ENCODE data around the gene EIF4G3. TPM values are rescaled to one million over a fixed set of nuclear protein-coding genes. Genes with fewer than 3 reads are reported as not detected.

The EIF4G3 gene
- total and polyA plus RNA-seq, 2 of the 8 experiments (the other 6 are each of a cell fraction or from before 2014, with no cell fraction given) = 47.5 to 66.6 TPM

GRCh38 chr1:21117159-21117558 lies 59.5 kb downstream of the EIF4G3 start:
- Histone ChIP-seq H4K91ac (replicated peaks; ENCODE audit: insufficient read length, low read length) (no peak overlapping the region), H2AK5ac (ENCODE audit: low read depth, low read length) (no peak overlapping the region), H3K9ac (replicated peaks in 1 of 4; ENCODE audit: extremely low read depth in 1 of 4, low read depth in 3 of 4, low read length in 3 of 4) (no peak overlapping the region), H2BK5ac (ENCODE audit: low read depth, low read length) (no peak overlapping the region), H2BK20ac (ENCODE audit: low read length) (no peak overlapping the region), H2BK12ac (ENCODE audit: low read depth, low read length) (no peak overlapping the region), H3K4ac (replicated peaks; ENCODE audit: insufficient read length, low read depth, low read length) (no peak overlapping the region), H3K23ac (ENCODE audit: insufficient read length) (no peak overlapping the region), H3K56ac (replicated peaks; ENCODE audit: insufficient read length, low read depth, low read length) (no peak overlapping the region), H2AFZ (ENCODE audit: low read length) (no peak overlapping the region), H3K9me3 (ENCODE audit: insufficient read depth in 2 of 2, low read depth in 1 of 2, low read length in 1 of 2) (no peaks in the 10 kb centered on the region), H3K18ac (ENCODE audit: extremely low read depth, low read length) (no peak overlapping the region), H4K20me1 (replicated peaks in 1 of 2; ENCODE audit: control insufficient read depth in 1 of 2, insufficient read depth in 2 of 2, low read length in 2 of 2) (peaks cover 3 to 4% of the 10 kb centered on the region in 2 experiments), H3K79me1 (ENCODE audit: low read depth, low read length) (no peaks in the 10 kb centered on the region; the same call in 1 of the 2 replicates), H3K23me2 (ENCODE audit: low read depth, low read length) (no peaks in the 10 kb centered on the region), H3K4me1 (replicated peaks in 1 of 4; ENCODE audit: control insufficient read depth in 3 of 4, insufficient read depth in 4 of 4, low read length in 3 of 4) (no peaks in the 10 kb centered on the region), H4K8ac (ENCODE audit: extremely low read depth, insufficient read depth, low read length) (no peak overlapping the region), H4K5ac (ENCODE audit: insufficient read length, low read depth, low read length) (no peak overlapping the region), H3K27ac (ENCODE audit: low read depth, low read length) (no peak overlapping the region), H3K4me3 (ENCODE audit: extremely low read depth in 1 of 4, insufficient read depth in 2 of 4, low read depth in 3 of 4, low read length in 4 of 4) (no peak overlapping the region), H3K36me3 (ENCODE audit: control insufficient read depth in 2 of 4, insufficient read depth in 4 of 4, low read length in 3 of 4) (no peaks in the 10 kb centered on the region; a peak in 1 of 8 replicates), H3K14ac (ENCODE audit: insufficient read length) (no peak overlapping the region), H3K79me2 (ENCODE audit: control insufficient read depth in 1 of 2, insufficient read depth in 2 of 2, low read length in 2 of 2) (peaks cover 0 to 62% of the 10 kb centered on the region in 2 experiments; a peak in 2 of 4 replicates), H2BK15ac (ENCODE audit: low read length) (no peak overlapping the region), H3K4me2 (ENCODE audit: insufficient read depth in 1 of 2, low read depth in 2 of 2, low read length in 2 of 2) (no peak overlapping the region), H2BK120ac (replicated peaks; ENCODE audit: low read depth, low read length) (no peak overlapping the region), H3K27me3 (replicated peaks in 1 of 4; ENCODE audit: control insufficient read depth in 3 of 4, extremely low read depth in 1 of 4, insufficient read depth in 3 of 4, low read length in 3 of 4) (no peaks in the 10 kb centered on the region)
- DNase-seq (ENCODE audit: low read depth in 1 of 2, low spot score in 2 of 2) (no peak), FAIRE-seq (no peak)
- POLR2A ChIA-PET (ENCODE audit: partially characterized antibody) = interaction anchor here (3.2 kb wide), 1 partner anchor 10 kb away, joined by 9 read pairs; no protein-coding TSS in a partner anchor
- 96% methylated on average over 1 of the region's 1 CpG; no CpG with 5 or more reads in 1 of the 2 experiments for WGBS, 2 experiments (ENCODE audit: extremely low coverage in 1 of 2, insufficient coverage in 1 of 2, insufficient read length in 1 of 2, insufficient replicate concordance in 2 of 2, low coverage in 1 of 2, low lambda C conversion rate in 2 of 2, missing lambda C conversion rate in 1 of 2)
- CTCF ChIA-PET (ENCODE audit: partially characterized antibody) = interaction anchor here (1.0 kb wide), 1 partner anchor 68 kb away, joined by 3 read pairs; no protein-coding TSS in a partner anchor
- TF ChIP-seq CTBP2 (IDR thresholded peaks at IDR 0.05; ENCODE audit: borderline replicate concordance, insufficient read depth, insufficient read length, low read length) (no peak), TCF12 (IDR thresholded peaks at IDR 0.05; ENCODE audit: low read depth, low read length) (no peak), JUN (IDR thresholded peaks at IDR 0.05; ENCODE audit: low read depth, low read length) (no peak), ATF2 (IDR thresholded peaks at IDR 0.05; ENCODE audit: low read length) (no peak), CBX8 (IDR thresholded peaks at IDR 0.05; ENCODE audit: borderline replicate concordance, low read depth, low read length) (no peak), CEBPB (IDR thresholded peaks at IDR 0.05; ENCODE audit: low read depth, low read length) (no peak), PHF8 (conservative IDR thresholded peaks at IDR 0.05; ENCODE audit: low read depth, low read length) (no peak), GTF2F1 (IDR thresholded peaks at IDR 0.05; ENCODE audit: borderline replicate concordance, low read depth, low read length) (no peak), SUZ12 (IDR thresholded peaks at IDR 0.05; ENCODE audit: low read length) (no peak), EGR1 (IDR thresholded peaks at IDR 0.05; ENCODE audit: borderline replicate concordance, low read depth, low read length) (no peak), CHD1 (IDR thresholded peaks at IDR 0.05; ENCODE audit: low read depth, low read length) (no peak), MAFK (IDR thresholded peaks at IDR 0.05; ENCODE audit: low read depth, low read length) (no peak), RXRA (IDR thresholded peaks at IDR 0.05; ENCODE audit: insufficient read depth, low read depth, low read length) (no peak)
